B cell (primary cell): Measurements from ENCODE around the gene CYB5D1. TPM values are rescaled to one million over a fixed set of nuclear protein-coding genes. Genes with fewer than 3 reads are reported as not detected.
A peak's percentile ranks its signal among the peaks of the same experiment; 100 is the strongest.

Source experiments
- ATAC-seq: fragments of 200-7000 bp; cut with Tn5 transposase; one replicate; pipeline ENCODE4 v1.10.0; 2021; ENCODE audit warnings: low read depth, mild to moderate bottlenecking, moderate number of reproducible peaks, moderate library complexity
- CTCF ChIA-PET: fragments of 350-600 bp; sonication (Branson Sonifier 250); formaldehyde crosslinking; loops from one replicate; lab custom pipeline; 2021; ENCODE audit warnings: antibody characterized with exemption, inconsistent platforms; lab: Charles Lee
- POLR2A ChIA-PET: fragments of 350-600 bp; sonication (Branson Sonifier 250); formaldehyde crosslinking; loops from one replicate; lab custom pipeline; 2021; ENCODE audit warnings: antibody characterized with exemption; lab: Charles Lee
- DNase-seq: peaks from one replicate; pipeline ENCODE4 v3.0.0; 2013
- H2AFZ ChIP-seq: 2 replicates; pipeline ENCODE4 v1.6.1; 2012; ENCODE audit warnings: mild to moderate bottlenecking, low read depth, low read length; ENCODE audit not compliant: insufficient read depth, poor library complexity, severe bottlenecking
- H3K27ac ChIP-seq, 2 donors: 1 replicate in 1 of 2; 2 replicates in 1 of 2; pipeline ENCODE4 v1.5.1; 2012 to 2013; ENCODE audit warnings: low read length in 2 of 2, mild to moderate bottlenecking in 2 of 2, moderate library complexity in 1 of 2
- H3K27me3 ChIP-seq, 4 experiments: fragments of 200-600 bp in 1 of 4; sonication (generic) in 1 of 4; replicated peaks in 1 of 4; 1 replicate in 2 of 4; 2 replicates in 2 of 4; pipeline versions ENCODE4 v1.6.1 to v1.7.0; 2013 to 2016; ENCODE audit warnings: low read length in 3 of 4, mild to moderate bottlenecking in 2 of 4, mixed read lengths in 1 of 4, moderate library complexity in 1 of 4; ENCODE audit not compliant: insufficient read depth in 4 of 4, control insufficient read depth in 3 of 4; ENCODE audit errors: control extremely low read depth in 1 of 4
- H3K36me3 ChIP-seq, 2 experiments: replicated peaks in 1 of 2; 1 replicate in 1 of 2; 2 replicates in 1 of 2; pipeline versions ENCODE4 v1.6.1 to v1.7.1; 2013; ENCODE audit warnings: low read length in 1 of 2; ENCODE audit not compliant: insufficient read depth in 2 of 2, control insufficient read depth in 1 of 2; ENCODE audit errors: control extremely low read depth in 1 of 2, extremely low read depth in 1 of 2
- H3K4me1 ChIP-seq, 2 donors: fragments of 200-600 bp in 1 of 2; sonication (generic) in 1 of 2; 1 replicate in 1 of 2; 2 replicates in 1 of 2; pipeline versions ENCODE4 v1.5.1 to v1.6.1; 2013 to 2017; ENCODE audit warnings: low read length in 2 of 2; ENCODE audit not compliant: control insufficient read depth in 2 of 2, insufficient read depth in 2 of 2
- H3K4me2 ChIP-seq: replicated peaks from 2 replicates; pipeline ENCODE3; 2012; ENCODE audit warnings: mild to moderate bottlenecking, low read depth, low read length; ENCODE audit not compliant: poor library complexity, severe bottlenecking
- H3K4me3 ChIP-seq, 5 experiments: fragments of 200-600 bp in 1 of 5; sonication (generic) in 1 of 5; 1 replicate in 3 of 5; 2 replicates in 2 of 5; pipeline versions ENCODE4 v1.5.1 to v1.7.0; 2011 to 2016; ENCODE audit warnings: low read length in 4 of 5, mild to moderate bottlenecking in 4 of 5, low read depth in 2 of 5, control low read depth in 1 of 5, moderate library complexity in 1 of 5; ENCODE audit not compliant: insufficient read depth in 1 of 5; ENCODE audit errors: control extremely low read depth in 1 of 5, extremely low read depth in 1 of 5
- H3K79me2 ChIP-seq: fragments of 200-600 bp; sonication (generic); one replicate; pipeline ENCODE4 v1.6.0; 2016; ENCODE audit warnings: low read length; ENCODE audit not compliant: control insufficient read depth, insufficient read depth
- H3K9ac ChIP-seq: fragments of 200-600 bp; sonication (generic); 2 replicates; pipeline ENCODE4 v1.6.1; 2017; ENCODE audit warnings: mild to moderate bottlenecking, low read length, moderate library complexity
- H3K9me3 ChIP-seq, 3 donors: one replicate each; pipeline versions ENCODE4 v1.6.1 to v1.7.1; 2013; ENCODE audit warnings: low read length in 2 of 3; ENCODE audit not compliant: control insufficient read depth in 2 of 3, insufficient read depth in 1 of 3; ENCODE audit errors: control extremely low read depth in 1 of 3
- H4K20me1 ChIP-seq: 2 replicates; pipeline ENCODE4 v1.6.0; 2012; ENCODE audit warnings: mild to moderate bottlenecking, low read length; ENCODE audit not compliant: insufficient read depth, control insufficient read depth, poor library complexity, severe bottlenecking
- H3K27ac Mint-ChIP-seq: one replicate; pipeline ENCODE4 v1.8.0; 2021; ENCODE audit warnings: mixed read lengths
- H3K27me3 Mint-ChIP-seq: one replicate; pipeline ENCODE4 v1.8.0; 2021; ENCODE audit warnings: mixed read lengths
- H3K4me1 Mint-ChIP-seq: one replicate; pipeline ENCODE4 v1.8.0; 2021; ENCODE audit warnings: mixed read lengths
- H3K4me3 Mint-ChIP-seq: one replicate; pipeline ENCODE4 v1.8.0; 2021; ENCODE audit warnings: mixed read lengths
- H3K9me3 Mint-ChIP-seq: one replicate; pipeline ENCODE4 v1.8.0; 2022; ENCODE audit warnings: mixed read lengths; ENCODE audit not compliant: insufficient read depth
- CTCF ChIP-seq: fragments of 200-600 bp; IDR thresholded peaks from one replicate; pipeline ENCODE4 v1.8.0; 2022; ENCODE audit warnings: antibody characterized with exemption, mild to moderate bottlenecking
- EZH2 ChIP-seq: IDR thresholded peaks from 2 replicates; pipeline ENCODE4 v1.6.1; 2012; ENCODE audit warnings: borderline replicate concordance, low read depth, mild to moderate bottlenecking, moderate library complexity, low read length; ENCODE audit not compliant: insufficient read depth, poor library complexity, severe bottlenecking
- WGBS: methylation state at CpG from one replicate; pipeline ENCODE4 v1.1.5; 2013; ENCODE audit warnings: missing lambda C conversion rate; ENCODE audit not compliant: insufficient coverage; 5-methylcytosine and 5-hydroxymethylcytosine counted together
- intact Hi-C: fragments of 100-400 bp; cut with micrococcal nuclease; formaldehyde crosslinking; loops from one replicate; pipeline ENCODE4 v1.10.0; 2022
- polyA plus RNA-seq: library from polyadenylated mRNA; depleted of rRNA; stranded (reverse); fragments of >200 nt; gene quantifications from 2 replicates; pipeline ENCODE4 v1.2.3, GENCODE V29; 2012
- small RNA-seq: library from RNA; depleted of rRNA; stranded (forward); fragments of <200 nt; gene quantifications from one replicate; pipeline ENCODE3, GENCODE V24; 2012; ENCODE audit warnings: low replicate concordance, low read depth; ENCODE audit not compliant: insufficient read length
- total RNA-seq, 2 donors: library from RNA; stranded (reverse); fragments of 120-200 nt in 1 of 2; gene quantifications; 1 replicate in 1 of 2; 2 replicates in 1 of 2; pipeline versions ENCODE4 v1.2.3 to v1.2.4, GENCODE V29; 2013 to 2022

The CYB5D1 gene
- total and polyA plus RNA-seq, 2 donors (not counting 1 experiment from before 2014, with no cell fraction given): 6.3 to 10.2 TPM

DNA sequence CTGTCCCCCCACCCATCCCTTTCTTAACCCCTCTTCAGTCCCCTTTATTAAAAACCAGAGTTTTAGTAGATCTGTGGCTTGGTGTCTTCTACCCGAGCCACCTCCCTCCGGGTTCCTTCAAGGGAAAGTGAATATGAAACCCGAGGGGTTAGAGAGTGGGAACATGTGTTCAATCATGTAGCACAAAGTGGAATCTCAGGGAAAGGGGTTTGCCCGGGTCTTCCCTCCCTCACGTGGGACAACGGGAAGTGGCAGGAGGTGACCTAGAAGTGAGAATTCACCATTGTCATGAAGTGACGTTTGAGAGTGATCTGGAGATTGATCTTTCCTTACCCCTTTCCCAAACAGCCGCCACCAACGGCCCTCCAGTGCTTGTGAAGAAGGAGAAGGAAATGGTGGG is 53.3 kb downstream of the CYB5D1 start:
- Histone ChIP-seq H3K4me3 (no peak overlapping the region), H3K79me2 (no peaks in the 10 kb centered on the region), H3K9me3 (no peaks in the 10 kb centered on the region), H3K9ac (no peak overlapping the region), H3K27me3 (no peaks in the 10 kb centered on the region), H3K36me3 (peaks cover 7 to 43% of the 10 kb centered on the region in 2 experiments), H3K27ac (no peak overlapping the region), H3K4me2 (no peak overlapping the region), H2AFZ (no peak overlapping the region), H4K20me1 (no peaks in the 10 kb centered on the region), H3K4me1 (peaks cover 8 to 10% of the 10 kb centered on the region in 2 donors)
- 89% methylated on average over 3 of the region's 9 CpGs for WGBS
- ATAC-seq (no peak), DNase-seq (no peak)
- intact Hi-C loops: no loop called here
- H3K27ac Mint-ChIP-seq: no peak overlapping the region
- TF ChIP-seq CTCF: no peak
- no peak for TF ChIP-seq EZH2
- ChIA-PET POLR2A (no interaction called here), CTCF (interaction anchor here (0.7 to 16.7 kb wide), 4 partner anchors 76 to 191 kb away, joined by 3 to 284 read pairs (median 40); no protein-coding TSS in a partner anchor)
- no peaks in the 10 kb centered on the region for H3K27me3 Mint-ChIP-seq
- peaks cover 16% of the 10 kb centered on the region for H3K4me1 Mint-ChIP-seq
- H3K4me3 Mint-ChIP-seq: no peak overlapping the region
- no peaks in the 10 kb centered on the region for H3K9me3 Mint-ChIP-seq

Small RNA genes within 50 kb of the gene (small RNA-seq; reads per million reads assigned to genes)
- gene SCARNA21: 6.5 reads per million, percentile 75 among the genes with 10 or more reads in this experiment

Other genes starting within 250 kb of the CYB5D1 start
- gene FXR2, start 243.1 kb upstream of the CYB5D1 start, total RNA-seq: 44.7 and 45.8 TPM in 2 replicates
- gene FXR2, start 243.1 kb upstream of the CYB5D1 start, polyA plus RNA-seq: 37.2 and 40.1 TPM in 2 replicates
- gene SAT2, start 230.2 kb upstream of the CYB5D1 start, total RNA-seq: 68.8 and 83.6 TPM in 2 replicates
- 33.8 and 46.2 TPM in 2 replicates for gene SAT2, start 230.2 kb upstream of the CYB5D1 start, polyA plus RNA-seq
- gene SHBG, start 227.9 kb upstream of the CYB5D1 start, total RNA-seq: not detected in 2 replicates
- gene SHBG, start 227.9 kb upstream of the CYB5D1 start, polyA plus RNA-seq: 0.10 TPM in 1 of 2 replicates, not detected in the other
- gene ATP1B2, start 207.1 kb upstream of the CYB5D1 start, total RNA-seq: 0.27 and 0.39 TPM in 2 replicates
- gene ATP1B2, start 207.1 kb upstream of the CYB5D1 start, polyA plus RNA-seq: 0.12 TPM in 1 of 2 replicates, not detected in the other
- gene TP53, start 170.5 kb upstream of the CYB5D1 start, total RNA-seq: 89.9 and 101 TPM in 2 replicates
- gene TP53, start 170.5 kb upstream of the CYB5D1 start, polyA plus RNA-seq: 59.4 and 76.1 TPM in 2 replicates
- 17.2 and 18.2 TPM in 2 replicates for gene WRAP53, start 169.5 kb upstream of the CYB5D1 start, total RNA-seq
- gene WRAP53, start 169.5 kb upstream of the CYB5D1 start, polyA plus RNA-seq: 12.0 and 13.1 TPM in 2 replicates
- not detected in 2 replicates for gene EFNB3, start 152.8 kb upstream of the CYB5D1 start, total RNA-seq
- gene EFNB3, start 152.8 kb upstream of the CYB5D1 start, polyA plus RNA-seq: not detected in 2 replicates
- not detected in 2 replicates for gene DNAH2, start 140.3 kb upstream of the CYB5D1 start, total RNA-seq
- 0.03 TPM in 1 of 2 replicates, not detected in the other for gene DNAH2, start 140.3 kb upstream of the CYB5D1 start, polyA plus RNA-seq
- 106 and 110 TPM in 2 replicates for gene KDM6B, start 23.8 kb upstream of the CYB5D1 start, total RNA-seq
- 18.6 and 49.2 TPM in 2 replicates for gene KDM6B, start 23.8 kb upstream of the CYB5D1 start, polyA plus RNA-seq
- gene TMEM88, start 2.9 kb upstream of the CYB5D1 start, total RNA-seq: 5.1 and 6.0 TPM in 2 replicates
- 9.5 and 15.9 TPM in 2 replicates for gene TMEM88, start 2.9 kb upstream of the CYB5D1 start, polyA plus RNA-seq
- 20.0 and 22.0 TPM in 2 replicates for gene NAA38, start 444 bp upstream of the CYB5D1 start, total RNA-seq
- gene NAA38, start 444 bp upstream of the CYB5D1 start, polyA plus RNA-seq: 37.6 and 80.5 TPM in 2 replicates
- gene CHD3, start 30.8 kb downstream of the CYB5D1 start, total RNA-seq: 69.1 and 75.5 TPM in 2 replicates
- 68.1 and 133 TPM in 2 replicates for gene CHD3, start 30.8 kb downstream of the CYB5D1 start, polyA plus RNA-seq
- gene RNF227, start 58.3 kb downstream of the CYB5D1 start, total RNA-seq: 3.8 and 4.3 TPM in 2 replicates
- gene RNF227, start 58.3 kb downstream of the CYB5D1 start, polyA plus RNA-seq: 5.8 and 11.8 TPM in 2 replicates
- gene KCNAB3, start 71.9 kb downstream of the CYB5D1 start, total RNA-seq: 11.4 and 15.5 TPM in 2 replicates
- gene KCNAB3, start 71.9 kb downstream of the CYB5D1 start, polyA plus RNA-seq: 16.3 and 25.7 TPM in 2 replicates
- gene TRAPPC1, start 73.9 kb downstream of the CYB5D1 start, total RNA-seq: 86.0 and 118 TPM in 2 replicates
- 107 and 173 TPM in 2 replicates for gene TRAPPC1, start 73.9 kb downstream of the CYB5D1 start, polyA plus RNA-seq
- 34.8 and 40.4 TPM in 2 replicates for gene CNTROB, start 74.2 kb downstream of the CYB5D1 start, total RNA-seq
- 23.1 and 40.7 TPM in 2 replicates for gene CNTROB, start 74.2 kb downstream of the CYB5D1 start, polyA plus RNA-seq
- not detected in 2 replicates for gene GUCY2D, start 144.6 kb downstream of the CYB5D1 start, total RNA-seq
- gene GUCY2D, start 144.6 kb downstream of the CYB5D1 start, polyA plus RNA-seq: not detected in 2 replicates
- gene ALOX15B, start 181.1 kb downstream of the CYB5D1 start, total RNA-seq: not detected in 2 replicates
- 0.03 TPM in 1 of 2 replicates, not detected in the other for gene ALOX15B, start 181.1 kb downstream of the CYB5D1 start, polyA plus RNA-seq
- 0.29 and 0.69 TPM in 2 replicates for gene ALOX12B, start 229.7 kb downstream of the CYB5D1 start, total RNA-seq
- gene ALOX12B, start 229.7 kb downstream of the CYB5D1 start, polyA plus RNA-seq: 0.14 and 0.57 TPM in 2 replicates